GM21825 (cell line): ENCODE results near the gene DEK.
A peak's percentile ranks its signal among the peaks of the same experiment; 100 is the strongest.
"Not testable (repeated sequence)": the region's sequence is repeated elsewhere in the genome, so short reads cannot be mapped to it uniquely, and the experiment has no call there.

Experiments
- ATAC-seq: cut with Tn5 transposase; IDR thresholded peaks from one replicate; pipeline ENCODE4 v1.9.1; 2021; ENCODE audit warnings: mild to moderate bottlenecking, moderate library complexity; ENCODE audit not compliant: unreplicated experiment

The DEK gene, protein sequence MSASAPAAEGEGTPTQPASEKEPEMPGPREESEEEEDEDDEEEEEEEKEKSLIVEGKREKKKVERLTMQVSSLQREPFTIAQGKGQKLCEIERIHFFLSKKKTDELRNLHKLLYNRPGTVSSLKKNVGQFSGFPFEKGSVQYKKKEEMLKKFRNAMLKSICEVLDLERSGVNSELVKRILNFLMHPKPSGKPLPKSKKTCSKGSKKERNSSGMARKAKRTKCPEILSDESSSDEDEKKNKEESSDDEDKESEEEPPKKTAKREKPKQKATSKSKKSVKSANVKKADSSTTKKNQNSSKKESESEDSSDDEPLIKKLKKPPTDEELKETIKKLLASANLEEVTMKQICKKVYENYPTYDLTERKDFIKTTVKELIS

DNA sequence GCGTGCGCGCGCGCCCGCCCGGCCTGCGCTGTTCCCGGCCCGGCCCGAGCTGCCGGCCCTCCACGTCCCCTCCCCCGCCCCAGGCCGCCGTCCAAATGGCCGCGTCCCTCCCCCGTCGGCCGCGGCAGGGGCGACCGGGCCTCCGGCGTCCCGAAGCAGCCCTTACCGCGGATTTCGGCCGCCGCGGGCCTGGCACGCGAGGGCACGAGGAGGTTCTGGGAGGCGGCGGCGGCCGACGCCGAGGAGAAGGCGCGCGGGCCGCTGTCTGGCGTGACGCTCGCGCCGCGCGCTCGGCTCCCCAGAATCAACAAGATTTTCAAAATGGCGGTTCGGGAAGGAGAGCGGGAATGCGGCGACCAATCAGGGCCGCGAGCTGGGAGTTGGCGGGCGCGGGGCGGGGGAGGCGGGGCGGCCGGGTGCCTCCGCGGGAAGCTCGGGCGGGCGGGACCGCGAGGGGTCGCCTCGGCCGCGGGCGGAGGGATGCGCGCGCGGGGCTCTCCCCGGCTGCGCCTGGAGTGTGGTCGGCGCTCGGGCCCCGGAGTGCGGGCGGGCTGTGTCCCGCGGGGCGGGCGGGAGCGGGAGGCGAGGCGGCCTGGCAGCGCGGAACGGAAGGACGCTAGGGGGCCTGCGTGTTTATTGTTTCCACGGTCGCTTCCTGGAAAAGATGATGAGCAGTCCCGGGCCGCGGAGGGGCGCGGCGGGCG lies at the start of gene DEK:
TSS of gene DEK (minus strand) at position 312 of the 704 bp plus-strand sequence. CDS start 543 bp downstream, outside the sequence.
- ATAC-seq = peak; percentile 37

DNA sequence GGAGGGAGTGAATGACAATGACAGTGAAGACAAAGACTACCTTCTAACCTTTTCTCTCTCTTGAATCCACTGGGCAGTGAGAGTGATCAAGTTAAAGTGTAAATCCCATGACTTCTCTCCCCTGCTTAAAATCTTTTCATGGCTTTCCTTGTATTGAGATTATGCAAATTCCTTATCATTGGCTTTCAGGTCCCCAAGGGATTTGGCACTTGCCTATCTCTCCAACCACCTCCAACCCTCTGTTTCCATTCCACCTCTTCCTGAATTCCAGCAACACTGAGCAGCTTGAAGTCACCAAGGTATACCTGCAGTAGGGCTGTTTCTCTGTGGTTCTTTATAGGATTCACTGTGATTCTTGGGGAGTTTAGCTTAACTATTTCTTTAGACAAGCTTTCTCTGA lies 48.0 kb upstream of the DEK start:
- ATAC-seq = no peak

DNA sequence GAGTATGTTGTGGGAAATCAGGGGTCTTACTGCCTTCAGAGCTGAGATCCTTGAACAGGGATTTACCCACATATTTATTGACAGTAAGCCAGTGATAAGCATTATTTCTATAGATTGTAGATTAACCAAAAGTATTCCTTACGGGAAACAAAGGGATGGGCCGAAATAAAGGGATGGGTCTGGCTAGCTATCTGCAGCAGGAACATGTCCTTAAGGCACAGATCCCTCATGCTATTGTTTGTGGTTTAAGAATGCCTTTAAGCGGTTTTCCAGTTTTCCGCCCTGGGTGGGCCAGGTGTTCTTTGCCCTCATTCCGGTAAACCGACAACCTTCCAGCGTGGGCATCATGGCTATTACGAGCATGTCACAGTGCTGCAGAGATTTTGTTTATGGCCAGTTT lies 45.7 kb upstream of the DEK start:
- ATAC-seq = not testable (repeated sequence)

DNA sequence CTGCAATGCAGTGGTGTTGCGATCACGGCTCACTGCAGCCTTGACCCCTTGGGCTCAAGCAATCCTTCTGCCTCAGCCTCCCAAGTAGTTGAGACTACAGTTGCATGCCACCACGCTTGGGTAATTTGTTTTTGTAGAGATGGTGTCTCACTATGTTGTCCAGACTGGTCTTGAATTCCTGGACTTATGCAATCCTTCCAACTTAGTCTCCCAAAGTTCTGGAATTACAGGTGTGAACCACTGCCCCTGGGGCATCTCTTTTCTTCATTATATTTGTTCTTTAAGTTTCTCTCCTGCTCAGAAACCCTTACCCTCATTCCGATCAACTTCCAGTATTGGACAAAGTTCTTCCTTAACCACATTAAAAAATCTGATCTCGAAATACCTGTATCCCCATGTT lies 44.7 kb upstream of the DEK start:
- no peak for ATAC-seq

DNA sequence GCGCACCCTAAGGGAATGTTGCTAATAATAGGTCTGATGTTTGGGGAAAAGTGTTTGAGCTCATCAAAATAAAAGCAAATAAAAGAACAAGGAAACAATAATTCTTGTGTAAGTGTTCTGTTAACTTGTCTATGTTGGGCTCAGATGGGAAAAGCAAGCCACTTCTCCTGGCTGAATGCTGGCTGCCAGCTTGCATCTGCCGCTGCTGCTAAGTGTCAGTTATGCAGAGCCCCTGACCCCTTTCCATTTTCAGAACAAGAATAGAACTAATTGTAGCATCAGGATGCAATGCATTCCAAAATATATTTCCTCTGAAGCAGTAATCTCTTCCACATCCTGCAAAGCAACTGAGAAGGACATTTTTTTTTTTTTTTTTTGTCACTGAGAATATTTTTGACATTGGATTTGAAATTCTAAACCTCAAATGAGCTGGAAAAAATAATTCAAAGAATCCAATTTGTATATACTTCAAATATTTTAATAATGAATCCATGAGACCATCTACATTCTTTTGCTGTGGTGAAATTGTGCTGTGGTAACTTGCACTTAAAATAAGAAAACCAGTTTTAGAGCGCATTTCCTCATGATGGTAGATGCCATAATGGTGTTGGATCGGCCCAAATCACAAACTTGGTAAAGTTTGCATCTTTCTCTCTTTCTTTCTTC lies 43.9 kb upstream of the DEK start:
- ATAC-seq = no peak

DNA sequence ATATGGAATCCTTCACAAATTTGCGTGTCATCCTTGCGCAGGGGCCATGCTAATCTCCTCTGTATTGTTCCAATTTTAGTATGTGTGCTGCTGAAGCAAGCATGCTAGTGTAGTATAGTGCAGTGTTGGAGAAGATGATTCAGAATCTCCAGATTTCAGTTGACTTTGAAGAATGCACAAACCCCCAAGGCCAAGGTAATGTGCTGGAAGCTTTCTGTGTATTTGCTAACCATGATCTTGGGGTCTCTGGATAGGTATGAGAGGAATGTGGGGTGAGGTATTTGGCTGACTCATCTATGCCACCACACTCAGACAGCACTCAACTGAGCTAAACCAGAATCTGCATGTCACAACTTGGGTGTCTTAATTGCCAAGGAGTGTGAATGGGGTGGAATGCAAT lies 42.6 kb upstream of the DEK start:
- no peak for ATAC-seq

DNA sequence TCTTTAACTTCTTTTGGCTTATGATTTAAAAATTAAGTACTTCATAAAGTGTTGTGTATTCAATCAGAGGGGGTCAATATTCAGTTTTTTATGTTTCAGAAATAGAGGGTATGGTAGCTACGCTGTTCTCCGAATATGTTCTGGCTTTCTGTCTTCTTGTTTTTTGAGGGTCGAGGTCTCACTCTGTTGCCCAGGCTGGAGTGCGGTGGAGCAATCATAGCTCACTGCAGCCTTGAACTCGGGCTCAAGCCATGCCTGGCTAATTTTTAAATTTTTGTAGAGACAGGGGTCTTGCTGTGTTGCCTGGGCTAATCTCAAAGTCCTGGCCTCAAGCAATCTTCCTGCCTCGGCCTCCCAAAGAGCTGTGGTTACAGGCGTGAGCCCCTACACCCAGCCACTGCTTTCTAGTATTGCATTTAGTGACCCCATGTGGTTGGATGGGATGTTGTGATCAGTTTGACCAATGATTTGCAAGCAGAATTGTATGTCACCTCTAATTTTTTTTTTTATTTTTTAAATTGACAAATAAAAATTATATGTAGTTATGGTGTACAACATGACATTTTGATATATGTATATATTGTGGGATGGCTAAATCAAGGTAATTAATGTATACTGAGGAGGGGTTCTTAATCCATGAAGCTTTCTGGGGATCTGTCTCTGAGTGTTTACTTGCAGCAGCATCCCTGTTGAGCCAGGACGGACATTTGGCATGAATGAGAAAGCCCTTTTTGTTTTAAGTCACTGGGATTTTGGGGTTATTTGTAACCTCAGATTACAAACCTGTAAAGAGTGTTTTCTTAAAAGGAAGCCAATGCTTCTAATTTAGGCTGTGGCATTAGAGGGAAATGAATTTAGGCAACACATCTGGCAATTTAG lies 38.5 kb upstream of the DEK start:
- no peak for ATAC-seq

DNA sequence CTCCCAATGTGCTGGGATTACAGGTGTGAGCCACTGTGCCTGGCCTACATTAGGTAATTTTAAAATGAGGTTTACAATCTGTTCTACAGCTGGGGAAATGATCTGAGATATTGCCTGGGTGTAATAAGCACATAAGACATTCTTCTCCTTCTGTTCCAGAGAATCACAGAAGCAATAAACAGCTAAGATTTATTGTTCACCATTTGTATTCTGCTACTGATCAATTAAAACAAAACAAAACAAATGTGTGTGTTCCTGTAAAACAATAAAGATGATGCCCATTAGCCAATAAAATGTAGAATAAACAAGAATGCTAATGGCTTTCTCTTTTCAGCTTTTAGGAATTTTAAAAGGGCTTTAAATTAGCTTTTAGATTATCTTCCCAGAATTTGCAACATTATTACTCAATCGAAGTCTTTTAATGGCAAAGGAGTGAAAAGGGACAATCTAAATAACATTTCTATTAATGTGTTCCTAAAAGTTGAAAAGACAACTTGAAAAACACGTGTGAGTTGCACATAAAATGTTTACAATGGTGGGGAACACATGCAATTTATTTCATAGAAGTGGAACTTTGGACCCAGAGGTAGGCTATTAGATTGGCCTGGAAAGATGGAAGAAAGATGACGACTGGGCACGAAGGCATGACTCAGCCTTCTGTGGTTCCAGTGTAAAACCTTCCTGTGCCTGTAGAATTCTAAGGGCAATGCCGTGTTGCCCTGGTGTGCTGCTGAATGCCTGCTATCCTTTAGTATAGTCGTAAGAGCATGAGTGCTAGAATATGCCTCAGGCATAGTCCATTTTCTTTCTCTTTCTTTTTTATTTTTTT lies 29.0 kb upstream of the DEK start:
- no peak for ATAC-seq

DNA sequence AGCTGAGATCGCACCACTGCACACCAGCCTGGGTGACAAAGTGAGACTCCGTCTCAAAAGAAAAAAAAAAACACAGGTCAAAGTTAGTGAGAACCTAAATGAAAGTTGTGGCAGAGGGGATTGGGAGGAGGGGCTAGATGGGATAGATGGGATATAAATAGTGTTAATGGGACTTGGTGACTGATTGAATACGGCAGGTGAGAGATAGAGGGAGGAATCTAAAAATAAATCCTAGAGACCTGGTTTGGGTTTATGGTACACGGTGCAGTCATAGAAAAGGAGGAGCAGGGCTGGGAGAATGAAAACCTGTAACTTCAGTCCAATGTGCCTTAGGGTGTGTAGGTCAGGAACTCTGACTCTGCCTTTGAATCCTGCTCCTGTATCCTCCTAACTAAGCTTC lies 25.0 kb upstream of the DEK start:
- ATAC-seq = no peak

DNA sequence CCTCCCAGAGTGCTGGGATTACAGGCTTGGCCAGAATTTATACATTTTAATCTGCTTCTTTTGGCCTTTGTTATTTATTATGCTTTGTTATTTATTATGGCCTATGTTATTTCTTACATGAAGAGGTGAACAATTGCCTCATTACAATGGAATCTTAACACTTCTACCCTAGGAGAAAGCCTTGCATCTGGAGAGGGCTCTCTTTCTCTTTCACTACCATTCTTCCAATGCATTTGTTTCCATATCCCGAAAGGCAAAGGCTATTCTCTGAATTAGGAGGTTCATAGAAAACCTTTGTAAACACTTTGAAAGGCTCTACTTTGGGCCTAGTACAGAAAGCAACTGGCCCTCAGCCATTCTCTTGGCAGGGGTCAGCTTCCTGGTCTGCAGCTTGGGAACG lies 19.9 kb upstream of the DEK start:
- no peak for ATAC-seq

DNA sequence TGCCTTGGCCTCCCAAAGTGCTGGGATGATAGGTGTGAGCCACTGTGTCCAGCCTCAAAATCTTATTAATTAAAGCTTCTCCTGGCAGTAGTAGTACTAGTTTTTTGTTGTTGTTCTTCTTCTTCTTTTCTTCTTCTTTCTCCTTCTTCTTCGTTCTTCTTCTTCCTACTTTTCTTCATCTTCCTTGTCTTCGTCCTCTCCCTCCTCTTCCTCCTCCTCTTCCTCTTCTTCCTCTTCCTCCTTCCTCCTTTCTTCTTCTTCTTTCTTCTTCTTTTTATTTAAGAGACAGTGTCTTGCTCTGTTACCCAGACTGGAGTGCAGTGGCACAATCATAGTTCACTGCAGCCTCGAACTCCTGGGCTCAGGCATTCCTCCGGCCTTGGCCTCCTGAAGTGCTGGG lies 17.2 kb upstream of the DEK start:
- no peak for ATAC-seq

DNA sequence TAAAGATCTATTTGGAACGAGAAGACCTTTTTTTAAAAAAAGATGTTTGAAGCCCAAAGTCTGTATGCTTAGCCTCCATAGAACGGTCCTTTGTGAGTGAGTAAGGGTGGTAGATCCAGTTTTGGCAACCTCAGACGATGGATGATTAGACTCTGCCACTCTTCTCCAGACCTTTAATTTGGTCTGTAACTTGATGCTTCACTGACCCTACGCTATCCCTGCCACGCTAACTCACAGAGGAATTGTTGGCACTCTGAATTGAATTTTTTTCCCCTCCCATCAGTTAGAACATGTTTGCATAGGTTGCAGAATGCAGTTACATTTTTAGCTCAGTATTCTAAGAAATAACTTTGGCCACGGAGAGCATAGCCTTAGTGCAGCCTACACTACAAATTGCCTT lies 15.8 kb upstream of the DEK start:
- no peak for ATAC-seq

DNA sequence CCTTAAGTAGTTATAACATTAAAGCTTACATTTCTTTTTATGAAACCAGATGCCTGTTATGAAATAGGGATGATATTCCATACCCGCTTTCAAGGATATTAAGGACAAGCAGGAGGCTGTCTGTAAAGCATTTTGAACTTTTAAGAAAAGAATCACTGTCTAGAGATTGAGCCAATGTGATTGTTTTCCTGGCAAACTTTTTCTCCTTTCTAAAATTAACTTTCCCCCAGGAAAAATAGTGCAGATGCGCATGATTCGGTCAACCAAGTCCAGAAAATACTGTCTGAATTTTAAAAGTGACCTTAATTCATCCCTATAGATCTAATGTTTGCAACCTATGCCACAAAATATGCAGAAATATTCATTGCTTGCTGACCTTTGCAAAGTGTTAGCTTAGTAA lies 15.1 kb upstream of the DEK start:
- no peak for ATAC-seq

DNA sequence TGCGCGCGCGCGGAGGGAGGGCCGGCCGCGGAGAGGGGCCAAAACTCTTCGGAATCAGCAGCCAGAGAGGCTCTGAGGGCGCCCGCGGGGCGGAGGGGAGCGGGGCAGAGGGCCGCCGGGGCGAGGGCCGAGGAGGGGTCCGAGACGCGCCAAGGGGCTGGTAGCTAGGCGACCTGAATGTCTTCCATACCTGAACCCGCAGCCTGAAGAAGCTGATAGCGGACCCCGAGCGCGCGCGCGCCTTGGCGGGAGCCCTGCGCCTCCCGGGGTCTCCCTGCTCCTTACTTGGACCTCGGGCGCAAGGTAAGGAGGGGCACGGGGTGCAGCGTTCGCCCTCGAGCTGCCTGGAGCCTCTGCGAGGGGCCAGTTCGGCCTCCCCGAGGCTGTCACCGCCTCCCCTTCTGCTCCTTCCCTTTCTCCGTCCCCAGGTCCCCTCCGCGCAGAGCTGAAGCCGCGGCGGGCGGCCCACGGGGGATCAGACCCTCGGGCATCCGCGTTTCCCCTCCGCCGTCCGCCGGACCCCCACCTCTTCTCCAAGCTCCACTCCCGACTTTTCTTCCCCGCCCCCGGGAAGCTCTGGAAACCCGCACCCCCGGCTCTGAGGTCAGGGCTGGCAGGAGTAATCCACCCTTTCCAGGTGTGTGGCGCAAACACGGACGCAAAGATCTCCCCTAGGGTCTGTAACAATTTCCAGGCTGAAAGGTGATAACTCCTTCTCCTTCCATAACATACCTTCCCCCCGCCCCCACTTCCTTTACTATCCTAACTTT lies 13.1 kb upstream of the DEK start:
- ATAC-seq = no peak

DNA sequence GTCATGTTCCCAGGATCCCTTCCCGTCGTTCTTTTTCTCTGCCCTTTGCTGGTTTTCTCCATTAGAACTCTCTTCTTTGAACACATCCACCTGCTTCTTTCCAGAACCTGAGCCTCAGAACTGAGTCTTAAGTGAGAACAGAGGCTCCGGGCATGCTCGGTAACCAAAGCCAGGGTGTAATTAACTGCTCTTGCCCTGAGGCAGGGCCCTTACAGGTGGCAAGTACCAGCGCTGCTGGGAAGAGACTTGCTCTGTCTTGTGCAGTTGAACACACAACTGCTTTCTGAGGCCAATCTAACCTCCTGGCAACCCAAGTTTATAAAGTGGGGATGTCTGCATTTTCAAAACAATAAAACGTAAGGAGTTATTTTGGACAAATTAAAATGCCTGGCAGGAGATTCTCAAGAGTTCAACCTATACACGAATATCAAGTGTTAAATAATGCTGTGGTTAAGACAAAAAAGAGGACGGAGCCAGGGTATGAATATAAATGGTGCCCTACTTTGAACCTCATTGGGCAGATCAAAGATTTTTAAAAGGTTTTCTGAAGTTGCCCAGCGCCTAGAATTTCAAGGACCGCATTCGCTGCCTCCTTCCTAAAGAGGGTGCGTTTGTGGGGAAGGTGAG lies 12.4 kb upstream of the DEK start:
- ATAC-seq = no peak

DNA sequence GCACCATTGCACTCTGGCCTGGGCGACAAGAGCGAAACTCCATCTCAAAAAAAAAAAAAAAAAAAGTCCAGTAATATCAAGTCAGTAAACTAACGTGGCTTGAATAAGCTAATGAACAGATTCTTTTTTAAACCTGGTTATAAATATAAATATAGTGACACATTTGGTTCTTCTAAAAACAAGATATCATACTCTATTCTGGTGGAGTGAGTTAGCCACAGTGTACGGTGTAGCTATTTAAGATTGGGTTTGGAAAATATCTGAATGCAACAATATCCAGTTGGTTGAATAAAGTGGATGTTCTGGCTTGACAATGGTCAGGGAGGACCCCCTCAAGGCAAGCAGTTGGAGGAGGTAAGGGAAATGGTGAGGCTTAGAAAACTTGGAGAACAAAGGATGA lies 5.9 kb upstream of the DEK start:
- ATAC-seq = no peak

DNA sequence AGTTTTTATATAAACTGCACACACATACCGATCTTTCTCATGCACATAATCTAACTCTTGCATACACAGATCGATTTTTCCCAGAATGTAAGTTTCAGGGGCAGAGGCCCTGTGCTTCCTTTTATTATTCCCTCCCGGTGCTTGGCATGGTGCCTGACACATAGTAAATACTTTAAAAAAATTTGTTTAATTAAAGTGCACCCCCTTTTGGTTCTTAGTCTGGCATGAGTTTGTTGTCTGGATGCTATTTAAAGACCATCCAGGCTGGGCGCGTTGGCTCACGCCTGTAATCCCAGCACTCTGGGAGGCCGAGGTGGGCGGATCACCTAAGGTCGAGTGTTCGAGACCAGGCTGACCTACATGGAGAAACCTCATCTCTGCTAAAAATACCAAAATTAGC lies 5.4 kb upstream of the DEK start:
- ATAC-seq = no peak

DNA sequence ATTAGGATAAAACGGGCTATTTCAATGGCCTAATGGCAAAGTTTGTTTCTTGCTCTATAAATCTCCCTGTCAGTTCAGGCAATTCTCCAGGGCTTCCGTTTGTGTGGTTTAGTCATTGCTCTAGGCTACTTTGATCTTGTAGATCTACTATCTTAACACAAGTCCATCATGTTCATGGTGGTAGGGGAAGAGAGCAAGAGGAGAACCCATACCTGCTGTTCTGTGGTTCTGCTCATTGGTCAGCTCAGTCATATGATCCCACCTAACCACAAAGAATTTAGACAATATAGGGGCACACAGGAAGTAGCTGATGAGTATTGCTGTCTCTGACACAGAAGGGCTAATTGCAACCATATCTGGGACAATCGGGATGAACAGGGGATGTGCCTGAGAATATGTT lies 4.9 kb upstream of the DEK start:
- ATAC-seq = no peak

DNA sequence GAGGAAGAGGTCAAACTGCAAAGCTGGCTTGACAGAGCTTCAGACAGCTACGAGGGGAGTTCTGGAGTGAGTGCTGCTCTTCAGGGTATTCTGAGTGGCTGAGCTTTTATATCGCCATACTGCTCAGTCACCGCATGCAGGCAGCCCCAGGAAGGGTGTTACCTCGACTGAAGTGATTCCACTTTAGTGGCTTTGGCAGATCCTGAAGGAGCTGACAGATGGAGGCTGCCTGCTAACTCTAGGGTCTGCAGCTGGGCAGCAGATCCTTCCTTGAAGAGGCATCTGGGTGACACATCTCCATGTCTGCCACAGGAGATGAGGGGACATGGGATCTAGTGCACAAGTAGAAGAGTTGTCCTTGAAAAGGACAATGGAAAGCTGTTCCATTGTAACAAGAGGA lies 3.7 kb upstream of the DEK start:
- no peak for ATAC-seq
